ENCODE data around the gene ZNRF2. TPM values are rescaled to one million over a fixed set of nuclear protein-coding genes. Genes with fewer than 3 reads are reported as not detected.

ZNRF2 gene
- polyA plus RNA-seq, 1 experiment, result 1.6 TPM

DNA sequence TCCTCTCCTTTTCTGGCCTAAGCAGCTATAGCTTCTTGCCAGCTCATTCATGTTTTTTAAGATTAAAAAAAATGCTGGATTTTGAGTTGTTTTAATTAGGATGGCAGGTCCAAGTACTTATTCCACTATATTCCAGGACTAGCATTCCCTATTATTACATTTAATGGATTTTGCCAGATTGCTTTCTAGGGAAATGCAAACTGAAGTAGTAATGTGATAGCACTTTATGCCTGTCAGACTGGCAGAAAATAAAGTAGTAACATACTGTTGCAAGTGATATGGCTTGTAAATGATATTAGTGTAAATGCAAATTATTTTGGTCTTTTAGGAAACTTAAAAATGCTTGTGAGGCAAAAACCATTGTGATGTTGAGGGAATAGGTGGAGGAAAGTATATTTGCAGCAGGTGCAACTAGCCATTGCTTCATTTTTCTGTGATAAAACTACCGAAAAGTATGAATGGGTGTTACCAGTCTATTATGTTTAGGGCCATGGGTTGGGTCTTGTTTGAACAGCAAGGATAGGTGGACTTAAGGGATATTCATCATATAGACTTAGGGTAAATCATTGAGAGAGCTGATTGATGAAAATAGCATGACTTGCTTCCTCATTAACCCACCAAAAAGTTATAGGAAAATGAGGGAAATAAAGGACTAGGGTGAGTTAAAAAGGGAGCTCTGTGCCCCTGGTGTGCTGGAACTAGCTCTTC, 19.9 kb downstream of the ZNRF2 start:
- H3K4me3 ChIP-seq (ENCODE audit: low read depth, low read length), result no peak overlapping the region
- POLR2A ChIA-PET, result no interaction called here
- CTCF ChIA-PET, result no interaction called here
- H3K27me3 ChIP-seq (ENCODE audit: control insufficient read depth, insufficient read depth, low read length), result no peaks in the 10 kb centered on the region
- DNase-seq (ENCODE audit: low read depth), result no peak
- TF ChIP-seq, protein P1, sequence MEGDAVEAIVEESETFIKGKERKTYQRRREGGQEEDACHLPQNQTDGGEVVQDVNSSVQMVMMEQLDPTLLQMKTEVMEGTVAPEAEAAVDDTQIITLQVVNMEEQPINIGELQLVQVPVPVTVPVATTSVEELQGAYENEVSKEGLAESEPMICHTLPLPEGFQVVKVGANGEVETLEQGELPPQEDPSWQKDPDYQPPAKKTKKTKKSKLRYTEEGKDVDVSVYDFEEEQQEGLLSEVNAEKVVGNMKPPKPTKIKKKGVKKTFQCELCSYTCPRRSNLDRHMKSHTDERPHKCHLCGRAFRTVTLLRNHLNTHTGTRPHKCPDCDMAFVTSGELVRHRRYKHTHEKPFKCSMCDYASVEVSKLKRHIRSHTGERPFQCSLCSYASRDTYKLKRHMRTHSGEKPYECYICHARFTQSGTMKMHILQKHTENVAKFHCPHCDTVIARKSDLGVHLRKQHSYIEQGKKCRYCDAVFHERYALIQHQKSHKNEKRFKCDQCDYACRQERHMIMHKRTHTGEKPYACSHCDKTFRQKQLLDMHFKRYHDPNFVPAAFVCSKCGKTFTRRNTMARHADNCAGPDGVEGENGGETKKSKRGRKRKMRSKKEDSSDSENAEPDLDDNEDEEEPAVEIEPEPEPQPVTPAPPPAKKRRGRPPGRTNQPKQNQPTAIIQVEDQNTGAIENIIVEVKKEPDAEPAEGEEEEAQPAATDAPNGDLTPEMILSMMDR (IDR thresholded peaks at IDR 0.05; ENCODE audit: insufficient read depth, low read depth, low read length), result no peak
- H3K36me3 ChIP-seq (ENCODE audit: control insufficient read depth, insufficient read depth, low read length), result no peaks in the 10 kb centered on the region

DNA sequence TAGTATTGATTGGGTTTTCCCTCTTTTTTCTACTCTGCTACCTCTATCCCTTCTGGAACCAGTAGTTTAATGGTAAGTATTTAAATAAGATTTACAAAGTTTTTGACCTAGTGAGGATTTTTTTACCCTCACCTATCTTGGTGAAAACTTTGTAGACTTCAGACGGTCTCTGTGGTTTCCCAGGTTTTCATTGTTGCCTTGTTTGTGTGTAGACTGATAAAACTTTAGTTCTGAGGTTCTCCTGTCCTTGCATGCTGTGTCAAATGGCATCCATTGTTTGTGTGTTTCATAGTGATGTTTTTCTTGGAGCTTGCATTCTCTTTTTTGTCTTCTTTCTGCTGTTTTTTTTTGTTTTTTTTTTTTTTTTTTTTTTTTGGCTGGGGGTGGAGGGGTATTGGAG, 22.6 kb downstream of the ZNRF2 start:
- no peaks in the 10 kb centered on the region for H3K36me3 ChIP-seq (ENCODE audit: control insufficient read depth, insufficient read depth, low read length)
- TF ChIP-seq, protein P1 (IDR thresholded peaks at IDR 0.05; ENCODE audit: insufficient read depth, low read depth, low read length), result no peak
- ChIA-PET CTCF (no interaction called here), POLR2A (no interaction called here)
- no peaks in the 10 kb centered on the region for H3K27me3 ChIP-seq (ENCODE audit: control insufficient read depth, insufficient read depth, low read length)
- no peak overlapping the region for H3K4me3 ChIP-seq (ENCODE audit: low read depth, low read length)
- no peak for DNase-seq (ENCODE audit: low read depth)

DNA sequence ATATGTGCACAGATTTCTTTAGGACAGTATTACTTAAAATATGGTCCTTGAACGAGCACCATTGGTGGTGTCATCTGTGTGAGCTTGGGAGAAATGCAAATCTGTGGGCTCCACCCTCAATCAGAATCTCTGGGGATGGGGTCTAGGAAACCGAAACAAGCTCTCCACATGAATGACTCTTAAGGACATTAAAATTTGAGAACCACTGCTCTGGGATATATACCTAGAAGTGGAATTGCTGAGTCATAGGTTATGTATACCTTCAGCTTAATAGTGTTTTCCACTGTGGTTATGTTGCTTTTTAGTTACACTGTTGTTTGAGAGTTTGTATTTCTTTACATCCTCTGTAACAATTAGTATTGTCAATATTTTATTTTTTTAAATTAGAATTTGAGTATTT, 24.0 kb downstream of the ZNRF2 start:
- TF ChIP-seq, protein P1 (IDR thresholded peaks at IDR 0.05; ENCODE audit: insufficient read depth, low read depth, low read length), result no peak
- ChIA-PET POLR2A (no interaction called here), CTCF (no interaction called here)
- DNase-seq (ENCODE audit: low read depth), result no peak
- no peaks in the 10 kb centered on the region for H3K36me3 ChIP-seq (ENCODE audit: control insufficient read depth, insufficient read depth, low read length)
- no peak overlapping the region for H3K4me3 ChIP-seq (ENCODE audit: low read depth, low read length)
- H3K27me3 ChIP-seq (ENCODE audit: control insufficient read depth, insufficient read depth, low read length), result no peaks in the 10 kb centered on the region

DNA sequence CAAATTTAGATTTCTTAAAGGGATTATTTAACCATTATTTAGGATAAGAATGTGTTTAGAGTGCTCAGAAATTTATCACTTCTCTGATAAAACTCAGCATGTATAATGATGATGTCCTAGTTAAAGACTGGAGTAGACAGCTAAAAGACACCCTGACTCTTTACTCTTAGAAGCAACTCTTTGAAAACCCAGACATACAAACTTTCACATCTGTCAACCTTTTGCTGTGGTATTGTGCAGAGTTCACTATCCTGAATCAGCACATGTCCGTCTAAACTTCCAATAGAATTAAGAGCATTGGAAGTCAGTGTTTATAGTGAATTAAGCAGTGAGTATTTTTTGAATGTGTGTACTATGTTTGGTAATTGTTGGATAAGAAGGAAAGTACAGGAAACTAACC, 24.9 kb downstream of the ZNRF2 start:
- Histone ChIP-seq H3K4me3 (ENCODE audit: low read depth, low read length) (no peak overlapping the region), H3K27me3 (ENCODE audit: control insufficient read depth, insufficient read depth, low read length) (no peaks in the 10 kb centered on the region), H3K36me3 (ENCODE audit: control insufficient read depth, insufficient read depth, low read length) (no peaks in the 10 kb centered on the region)
- TF ChIP-seq, protein P1 (IDR thresholded peaks at IDR 0.05; ENCODE audit: insufficient read depth, low read depth, low read length), result no peak
- DNase-seq (ENCODE audit: low read depth), result no peak
- ChIA-PET CTCF (no interaction called here), POLR2A (no interaction called here)

- CTCF ChIA-PET, result no interaction called here
- Histone ChIP-seq H3K4me3 (ENCODE audit: low read depth, low read length) (no peak overlapping the region), H3K27me3 (ENCODE audit: control insufficient read depth, insufficient read depth, low read length) (no peaks in the 10 kb centered on the region), H3K36me3 (ENCODE audit: control insufficient read depth, insufficient read depth, low read length) (no peaks in the 10 kb centered on the region)
- no peak for DNase-seq (ENCODE audit: low read depth)
- TF ChIP-seq, protein P1 (IDR thresholded peaks at IDR 0.05; ENCODE audit: insufficient read depth, low read depth, low read length), result no peak
- POLR2A ChIA-PET, result no interaction called here
These were observed 25.5 kb downstream of the ZNRF2 start for GRCh38 chr7:30309842-30310435.
